ENCODE measurements around the gene FTO.

Gene FTO

GRCh38 chr16:53848950-53849349 lies 145.0 kb downstream of the FTO start:
- no peak for DNase-seq (ENCODE audit: extremely low read depth, low read depth)
- TF ChIP-seq CTCF (IDR thresholded peaks at IDR 0.05; ENCODE audit: low read depth, low read length) = no peak

GRCh38 chr16:53849585-53849984 lies 145.6 kb downstream of the FTO start:
- no peak for DNase-seq (ENCODE audit: extremely low read depth, low read depth)
- TF ChIP-seq CTCF (IDR thresholded peaks at IDR 0.05; ENCODE audit: low read depth, low read length) = no peak

GRCh38 chr16:53849994-53850393 lies 146.0 kb downstream of the FTO start:
- no peak for DNase-seq (ENCODE audit: extremely low read depth, low read depth)
- TF ChIP-seq CTCF (IDR thresholded peaks at IDR 0.05; ENCODE audit: low read depth, low read length) = no peak

- no peak for DNase-seq (ENCODE audit: extremely low read depth, low read depth)
- TF ChIP-seq CTCF (IDR thresholded peaks at IDR 0.05; ENCODE audit: low read depth, low read length) = no peak
Observed at GRCh38 chr16:53852678-53853077, 148.7 kb downstream of the FTO start.

GRCh38 chr16:53855056-53855455 lies 151.1 kb downstream of the FTO start:
- no peak for DNase-seq (ENCODE audit: extremely low read depth, low read depth)
- no peak for TF ChIP-seq CTCF (IDR thresholded peaks at IDR 0.05; ENCODE audit: low read depth, low read length)

GRCh38 chr16:53855511-53855910 lies 151.6 kb downstream of the FTO start:
- DNase-seq (ENCODE audit: extremely low read depth, low read depth) = no peak

GRCh38 chr16:53859995-53860540 lies 156.1 kb downstream of the FTO start:
- no peak for DNase-seq (ENCODE audit: extremely low read depth, low read depth)
- TF ChIP-seq CTCF (IDR thresholded peaks at IDR 0.05; ENCODE audit: low read depth, low read length) = no peak

More at GRCh38 chr16:53855511-53855910, 151.6 kb downstream of the FTO start:
- TF ChIP-seq CTCF (IDR thresholded peaks at IDR 0.05; ENCODE audit: low read depth, low read length) = no peak
